ENCODE measurements around the gene CRLF3. TPM values are rescaled to one million over a fixed set of nuclear protein-coding genes. Genes with fewer than 3 reads are reported as not detected.

CRLF3 gene
- total and polyA plus RNA-seq, 4 donors: 8.4 to 16.3 (median 14.6) TPM

DNA sequence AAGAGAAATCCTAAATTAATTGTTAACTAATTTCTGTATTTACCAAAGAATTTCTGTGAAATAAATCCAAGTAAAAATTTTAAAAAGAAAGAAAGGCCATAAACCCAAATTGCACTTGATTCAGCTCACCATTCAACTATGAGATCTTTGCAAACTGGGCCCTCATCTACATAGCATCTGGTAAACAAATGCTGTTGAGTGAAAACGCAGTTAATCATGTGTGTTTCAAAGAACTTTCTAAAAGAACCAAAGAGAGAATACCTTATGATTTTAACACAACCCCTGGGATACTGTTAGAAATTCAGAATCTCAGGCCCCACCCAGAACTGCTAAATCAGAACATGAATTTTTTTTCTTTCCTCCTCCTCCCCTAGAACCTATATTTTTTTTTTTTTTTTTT lies 16.6 kb downstream of the CRLF3 start:
- ATAC-seq (ENCODE audit: insufficient read depth, low FRiP score): no peak
- WGBS, 2 donors: 82 to 89% methylated on average over 1 of the region's 1 CpG
- Histone ChIP-seq H3K4me3 (no peak overlapping the region), H3K36me3 (ENCODE audit: control insufficient read depth in 4 of 4, insufficient read depth in 4 of 4, low read length in 4 of 4) (peaks cover 4 to 11% (median 7%) of the 10 kb centered on the region in 4 donors), H3K27me3 (ENCODE audit: control insufficient read depth in 3 of 3, insufficient read depth in 3 of 3, low read length in 2 of 3) (no peaks in the 10 kb centered on the region), H3K4me1 (ENCODE audit: control insufficient read depth in 5 of 5, insufficient read depth in 5 of 5, low read length in 5 of 5) (peaks cover 0 to 6% (median 0%) of the 10 kb centered on the region in 5 donors), H3K9ac (ENCODE audit: insufficient read depth in 1 of 2, low read length in 2 of 2) (no peak overlapping the region), H3K27ac (ENCODE audit: low read depth in 1 of 2, low read length in 1 of 2) (no peak overlapping the region), H3K9me3 (ENCODE audit: control insufficient read depth in 4 of 4, insufficient read depth in 3 of 4, low read length in 3 of 4) (no peaks in the 10 kb centered on the region)
- TF ChIP-seq, protein P1, sequence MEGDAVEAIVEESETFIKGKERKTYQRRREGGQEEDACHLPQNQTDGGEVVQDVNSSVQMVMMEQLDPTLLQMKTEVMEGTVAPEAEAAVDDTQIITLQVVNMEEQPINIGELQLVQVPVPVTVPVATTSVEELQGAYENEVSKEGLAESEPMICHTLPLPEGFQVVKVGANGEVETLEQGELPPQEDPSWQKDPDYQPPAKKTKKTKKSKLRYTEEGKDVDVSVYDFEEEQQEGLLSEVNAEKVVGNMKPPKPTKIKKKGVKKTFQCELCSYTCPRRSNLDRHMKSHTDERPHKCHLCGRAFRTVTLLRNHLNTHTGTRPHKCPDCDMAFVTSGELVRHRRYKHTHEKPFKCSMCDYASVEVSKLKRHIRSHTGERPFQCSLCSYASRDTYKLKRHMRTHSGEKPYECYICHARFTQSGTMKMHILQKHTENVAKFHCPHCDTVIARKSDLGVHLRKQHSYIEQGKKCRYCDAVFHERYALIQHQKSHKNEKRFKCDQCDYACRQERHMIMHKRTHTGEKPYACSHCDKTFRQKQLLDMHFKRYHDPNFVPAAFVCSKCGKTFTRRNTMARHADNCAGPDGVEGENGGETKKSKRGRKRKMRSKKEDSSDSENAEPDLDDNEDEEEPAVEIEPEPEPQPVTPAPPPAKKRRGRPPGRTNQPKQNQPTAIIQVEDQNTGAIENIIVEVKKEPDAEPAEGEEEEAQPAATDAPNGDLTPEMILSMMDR (IDR thresholded peaks at IDR 0.05; ENCODE audit: control extremely low read depth, extremely low read depth): no peak
- DNase-seq: no peak

DNA sequence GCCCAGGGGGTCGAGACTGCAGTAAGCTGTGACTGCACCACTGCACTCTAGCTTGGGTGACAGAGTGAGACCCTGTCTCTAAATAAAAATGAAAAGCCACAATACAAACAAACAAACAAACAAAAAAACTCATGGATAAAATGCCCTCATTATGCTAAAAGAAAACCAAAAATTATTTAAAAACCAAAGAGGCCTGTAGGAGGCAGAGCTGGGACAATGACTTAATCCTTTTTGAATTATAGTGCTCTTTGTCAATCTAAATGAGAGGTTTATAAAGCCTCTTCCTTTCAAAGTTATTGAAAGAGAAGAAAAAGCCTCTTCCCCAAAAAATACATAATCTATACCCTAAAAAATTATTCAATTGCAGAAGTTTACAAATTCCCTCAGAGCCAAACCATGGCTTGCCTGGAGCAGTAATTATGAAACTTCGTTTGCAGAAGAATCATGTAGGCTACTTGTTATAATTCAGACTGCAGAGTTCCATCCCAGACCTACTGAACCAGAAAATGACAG lies 18.5 kb downstream of the CRLF3 start:
- Histone ChIP-seq H3K4me3 (no peak overlapping the region), H3K27me3 (ENCODE audit: control insufficient read depth in 3 of 3, insufficient read depth in 3 of 3, low read length in 2 of 3) (no peaks in the 10 kb centered on the region), H3K36me3 (ENCODE audit: control insufficient read depth in 4 of 4, insufficient read depth in 4 of 4, low read length in 4 of 4) (peaks cover 4 to 19% (median 13%) of the 10 kb centered on the region in 4 donors), H3K4me1 (ENCODE audit: control insufficient read depth in 5 of 5, insufficient read depth in 5 of 5, low read length in 5 of 5) (no peaks in the 10 kb centered on the region), H3K9me3 (ENCODE audit: control insufficient read depth in 4 of 4, insufficient read depth in 3 of 4, low read length in 3 of 4) (no peaks in the 10 kb centered on the region), H3K9ac (ENCODE audit: insufficient read depth in 1 of 2, low read length in 2 of 2) (no peak overlapping the region), H3K27ac (ENCODE audit: low read depth in 1 of 2, low read length in 1 of 2) (no peak overlapping the region)
- TF ChIP-seq, protein P1 (IDR thresholded peaks at IDR 0.05; ENCODE audit: control extremely low read depth, extremely low read depth): no peak
- WGBS, 2 donors: 64 to 76% methylated on average over 2 of the region's 2 CpGs
- DNase-seq: no peak
- ATAC-seq (ENCODE audit: insufficient read depth, low FRiP score): no peak

DNA sequence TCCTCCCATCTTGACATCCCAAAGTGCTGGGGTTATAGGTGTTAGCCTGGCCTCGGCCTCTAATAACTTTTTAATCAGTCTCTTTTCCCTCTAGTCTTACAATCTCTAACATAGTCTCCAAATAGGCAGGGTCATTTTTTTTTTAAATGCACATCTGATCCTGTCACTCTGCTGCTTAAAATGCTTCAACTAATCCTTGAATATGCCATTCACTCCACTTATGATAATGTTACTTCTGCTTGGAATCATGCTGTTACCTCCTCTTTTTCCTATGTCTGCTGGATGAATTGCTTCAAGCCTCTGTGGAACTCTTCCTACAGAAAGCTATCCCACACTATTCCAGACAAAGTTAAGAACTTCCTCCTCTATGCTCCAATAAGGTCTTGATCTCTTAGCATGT lies 22.8 kb downstream of the CRLF3 start:
- Histone ChIP-seq H3K27me3 (ENCODE audit: control insufficient read depth in 3 of 3, insufficient read depth in 3 of 3, low read length in 2 of 3) (no peaks in the 10 kb centered on the region), H3K9me3 (ENCODE audit: control insufficient read depth in 4 of 4, insufficient read depth in 3 of 4, low read length in 3 of 4) (no peaks in the 10 kb centered on the region), H3K4me1 (ENCODE audit: control insufficient read depth in 5 of 5, insufficient read depth in 5 of 5, low read length in 5 of 5) (no peaks in the 10 kb centered on the region), H3K9ac (ENCODE audit: insufficient read depth in 1 of 2, low read length in 2 of 2) (no peak overlapping the region), H3K36me3 (ENCODE audit: control insufficient read depth in 4 of 4, insufficient read depth in 4 of 4, low read length in 4 of 4) (peaks cover 11 to 20% (median 15%) of the 10 kb centered on the region in 4 donors), H3K4me3 (no peak overlapping the region), H3K27ac (ENCODE audit: low read depth in 1 of 2, low read length in 1 of 2) (no peak overlapping the region)
- DNase-seq (no peak), ATAC-seq (ENCODE audit: insufficient read depth, low FRiP score) (no peak)
- TF ChIP-seq, protein P1 (IDR thresholded peaks at IDR 0.05; ENCODE audit: control extremely low read depth, extremely low read depth): no peak
- WGBS, 2 donors: 94 to 96% methylated on average over 1 of the region's 1 CpG

DNA sequence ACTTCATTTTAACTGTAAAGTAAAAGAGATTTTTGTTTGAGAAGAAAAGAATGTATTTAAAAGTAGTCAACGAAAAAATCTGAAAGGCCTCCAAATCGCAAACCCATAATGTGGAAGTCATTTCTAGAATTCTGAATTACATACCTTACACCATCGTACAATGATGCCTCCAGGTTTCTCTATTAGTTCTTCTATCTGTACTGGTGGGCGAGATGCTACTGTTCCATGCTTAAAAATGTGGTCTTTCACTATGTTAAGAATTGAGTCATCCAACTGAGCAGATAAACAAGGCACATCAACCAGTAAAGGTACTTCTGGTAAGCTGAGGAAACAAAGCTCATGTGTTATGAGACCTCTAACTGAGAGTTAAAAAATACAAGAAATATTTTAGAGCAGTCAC lies 28.5 kb downstream of the CRLF3 start:
- Histone ChIP-seq H3K9me3 (ENCODE audit: control insufficient read depth in 4 of 4, insufficient read depth in 3 of 4, low read length in 3 of 4) (no peaks in the 10 kb centered on the region), H3K4me3 (no peak overlapping the region), H3K4me1 (ENCODE audit: control insufficient read depth in 5 of 5, insufficient read depth in 5 of 5, low read length in 5 of 5) (no peaks in the 10 kb centered on the region), H3K27ac (ENCODE audit: low read depth in 1 of 2, low read length in 1 of 2) (no peak overlapping the region), H3K9ac (ENCODE audit: insufficient read depth in 1 of 2, low read length in 2 of 2) (no peak overlapping the region), H3K36me3 (ENCODE audit: control insufficient read depth in 4 of 4, insufficient read depth in 4 of 4, low read length in 4 of 4) (peaks cover 19 to 27% (median 22%) of the 10 kb centered on the region in 4 donors), H3K27me3 (ENCODE audit: control insufficient read depth in 3 of 3, insufficient read depth in 3 of 3, low read length in 2 of 3) (no peaks in the 10 kb centered on the region)
- no peak for DNase-seq
- TF ChIP-seq, protein P1 (IDR thresholded peaks at IDR 0.05; ENCODE audit: control extremely low read depth, extremely low read depth): no peak
- no peak for ATAC-seq (ENCODE audit: insufficient read depth, low FRiP score)
- WGBS, 2 donors: 89 to 90% methylated on average over 4 of the region's 4 CpGs

Data from lung (tissue), 12 donors.